AG04449 (cell line): ENCODE data around the gene SLC25A39.
A peak's percentile ranks its signal among the peaks of the same experiment; 100 is the strongest.

Experiments
- CTCF ChIA-PET: fragments of 350-600 bp; formaldehyde crosslinking; extraction: SDS; loops from one replicate; lab custom pipeline; 2021; ENCODE audit warnings: antibody characterized with exemption; lab: Yijun Ruan, JAX
- POLR2A ChIA-PET: fragments of 400-600, 350-600 bp; formaldehyde crosslinking; extraction: SDS; loops from one replicate; lab custom pipeline; 2020; ENCODE audit warnings: antibody characterized with exemption, inconsistent platforms; lab: Yijun Ruan, JAX
- DNase-seq: peaks from one replicate; pipeline ENCODE4 v3.0.0-alpha.2; 2010; ENCODE audit warnings: low read depth, low spot score
- H3K4me3 ChIP-seq: 2 replicates; pipeline ENCODE4 v1.5.1; 2011; ENCODE audit warnings: low read depth, mild to moderate bottlenecking, control low read depth, low read length
- CTCF ChIP-seq: IDR thresholded peaks from one replicate; pipeline ENCODE4 v1.5.1; 2011; ENCODE audit warnings: mild to moderate bottlenecking, moderate library complexity, low read length, control low read depth, inconsistent platforms; ENCODE audit not compliant: insufficient read depth; ENCODE audit errors: missing control alignments

The SLC25A39 gene

GRCh38 chr17:44363613-44364159, 39.1 kb upstream of the SLC25A39 start, which contains the start of gene FAM171A2:
Gene FAM171A2 (minus strand): TSS chr17:44363853. CDS start chr17:44363714, 139 bp downstream.
- peak within 1 kb of the TSS; percentile 70 for H3K4me3 ChIP-seq
- peak; percentile 64 for TF ChIP-seq CTCF
- POLR2A ChIA-PET: no interaction called here
- DNase-seq: no peak
- CTCF ChIA-PET: interaction anchor here (0.6 to 10.9 kb wide), 32 partner anchors 8 to 486 kb away, joined by 3 to 165 read pairs (median 4); partner anchors contain the start of gene GRN

GRCh38 chr17:44362949-44363612, 38.5 kb upstream of the SLC25A39 start:
- DNase-seq: no peak
- no peak for TF ChIP-seq CTCF
- ChIA-PET CTCF (interaction anchor here (0.6 to 10.9 kb wide), 36 partner anchors 8 to 485 kb away, joined by 3 to 165 read pairs (median 4); partner anchors contain the start of gene GRN), POLR2A (interaction anchor here (0.7 kb wide), 1 partner anchor 18 kb away, joined by 3 read pairs; the partner anchor contains the start of gene GRN)
- H3K4me3 ChIP-seq: peak overlapping the region; percentile 70

- H3K4me3 ChIP-seq: peak overlapping the region; percentile 70
- ChIA-PET CTCF (interaction anchor here (0.6 to 10.9 kb wide), 22 partner anchors 9 to 264 kb away, joined by 3 to 165 read pairs (median 4); partner anchors contain the start of gene GRN), POLR2A (interaction anchor here (0.7 kb wide), 1 partner anchor 17 kb away, joined by 3 read pairs; the partner anchor contains the start of gene GRN)
- DNase-seq: no peak
- TF ChIP-seq CTCF: no peak
These were observed 37.9 kb upstream of the SLC25A39 start for GRCh38 chr17:44362459-44362948.

- POLR2A ChIA-PET: interaction anchor here (0.6 kb wide), 1 partner anchor 195 kb away, joined by 3 read pairs; no protein-coding TSS in a partner anchor
These were observed 37.0 kb upstream of the SLC25A39 start for GRCh38 chr17:44361292-44362260.

GRCh38 chr17:44360826-44361225, 36.2 kb upstream of the SLC25A39 start:
- TF ChIP-seq CTCF: no peak
- ChIA-PET CTCF (interaction anchor here (0.6 to 10.9 kb wide), 4 partner anchors 9 to 286 kb away, joined by 3 to 165 read pairs (median 9); no protein-coding TSS in a partner anchor), POLR2A (no interaction called here)
- peak; percentile 12 for DNase-seq
- H3K4me3 ChIP-seq: no peak overlapping the region

More at GRCh38 chr17:44361292-44362260, 37.0 kb upstream of the SLC25A39 start:
- H3K4me3 ChIP-seq: no peak overlapping the region
- no peak for TF ChIP-seq CTCF
- CTCF ChIA-PET: interaction anchor here (0.9 to 10.9 kb wide), 10 partner anchors 10 to 161 kb away, joined by 3 to 165 read pairs (median 7); partner anchors contain the start of gene GRN
- no peak for DNase-seq
